NCI-H2196 treated with DMSO at 0.1 percent for 48 hours (cell line): ENCODE results near the gene TOM1.
"Not testable (repeated sequence)": the region's sequence is repeated elsewhere in the genome, so short reads cannot be mapped to it uniquely, and the experiment has no call there.

ENCODE experiments used
- DNase-seq: peaks from one replicate; lab custom pipeline; 2025; ENCODE audit not compliant: unreplicated experiment; lab: John Stamatoyannopoulos, UW

Gene TOM1

GRCh38 chr22:35393116-35394010 is 93.7 kb downstream of the TOM1 start:
- no peak for DNase-seq

GRCh38 chr22:35394011-35394312 is 94.3 kb downstream of the TOM1 start:
- DNase-seq = no peak

GRCh38 chr22:35394810-35395563 is 95.3 kb downstream of the TOM1 start:
- no peak for DNase-seq

- not testable (repeated sequence) for DNase-seq
These were observed 96.9 kb downstream of the TOM1 start for GRCh38 chr22:35396622-35397021.

GRCh38 chr22:35397095-35397904 is 97.6 kb downstream of the TOM1 start:
- DNase-seq = no peak
